Fibroblast of skin of abdomen (primary cell): ENCODE data around the gene TSHZ2.

Experiments
- DNase-seq: peaks from one replicate; pipeline ENCODE4 v3.0.0-alpha.2; 2013

Gene TSHZ2

GRCh38 chr20:53170196-53170595 is 198.0 kb downstream of the TSHZ2 start:
- DNase-seq = no peak

DNA sequence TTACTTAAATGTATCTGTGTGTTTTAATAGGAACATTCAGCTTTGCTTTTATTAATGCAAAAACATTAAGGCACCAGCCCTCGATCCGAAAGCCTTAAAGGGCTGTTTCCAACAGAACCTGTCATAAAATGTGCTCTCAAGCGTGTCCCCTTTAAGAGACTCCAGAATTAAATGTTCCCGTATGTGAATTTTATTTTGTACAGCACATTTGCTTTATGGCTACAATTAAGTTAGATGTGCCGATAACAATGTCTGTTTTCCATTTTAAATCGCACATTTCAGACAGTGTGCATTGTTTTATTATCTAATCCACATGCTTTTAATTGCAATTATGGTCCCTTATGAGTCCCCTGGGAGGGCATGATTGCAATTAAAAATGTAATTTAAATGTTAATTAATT is 198.9 kb downstream of the TSHZ2 start:
- DNase-seq = peak; percentile 3

- DNase-seq = no peak
Measured at GRCh38 chr20:53174454-53174853, 202.3 kb downstream of the TSHZ2 start.

DNA sequence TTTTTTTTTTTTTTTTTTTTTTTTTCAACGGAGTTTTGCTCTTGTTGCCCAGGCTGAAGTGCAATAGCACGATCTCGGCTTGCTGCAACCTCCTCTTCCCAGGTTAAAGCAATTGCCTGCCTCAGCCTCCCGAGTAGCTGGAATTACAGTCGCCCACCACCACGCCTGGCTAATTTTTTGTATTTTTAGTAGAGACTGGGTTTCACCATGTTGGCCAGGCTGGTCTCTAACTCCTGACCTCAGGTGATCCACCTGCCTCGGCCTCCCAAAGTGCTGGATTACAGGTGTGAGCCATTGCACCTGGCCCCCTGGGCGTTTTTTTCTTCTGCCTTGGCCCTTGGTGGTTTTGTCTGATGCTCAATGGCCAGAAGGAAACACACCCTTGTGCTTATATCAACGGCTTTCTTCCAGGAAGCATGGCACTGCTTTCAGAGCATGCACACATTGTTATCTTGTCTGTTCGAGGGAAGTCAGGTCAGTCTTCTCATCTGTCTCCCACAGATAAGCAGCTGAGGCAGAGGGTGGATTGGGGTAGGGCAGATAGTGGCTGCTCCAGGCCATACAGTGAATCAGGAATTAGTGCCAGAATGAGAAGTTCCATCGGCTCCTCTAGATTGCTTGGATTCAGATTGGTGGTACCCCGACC is 203.1 kb downstream of the TSHZ2 start:
- DNase-seq = no peak

- no peak for DNase-seq
Measured at GRCh38 chr20:53176134-53176533, 204.0 kb downstream of the TSHZ2 start.

DNA sequence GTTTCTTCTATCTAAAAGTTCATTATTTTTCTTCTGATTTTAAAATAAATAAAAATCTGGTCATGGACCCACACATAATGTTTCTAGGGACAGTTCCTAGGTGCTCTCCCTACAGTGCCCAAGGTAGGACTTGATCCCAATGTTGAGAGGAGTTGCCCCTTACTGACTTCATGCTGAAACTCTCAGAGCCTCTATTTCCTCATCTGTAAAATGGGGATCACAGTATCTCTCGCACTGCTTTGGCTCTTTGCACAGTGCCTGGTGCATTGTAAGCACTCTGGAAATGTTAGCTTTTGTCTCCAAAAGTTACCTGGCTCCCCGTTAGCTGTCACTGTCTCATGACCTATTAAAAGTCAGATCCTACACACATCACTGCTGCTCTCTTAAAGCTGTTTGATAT is 205.5 kb downstream of the TSHZ2 start:
- DNase-seq = no peak

DNA sequence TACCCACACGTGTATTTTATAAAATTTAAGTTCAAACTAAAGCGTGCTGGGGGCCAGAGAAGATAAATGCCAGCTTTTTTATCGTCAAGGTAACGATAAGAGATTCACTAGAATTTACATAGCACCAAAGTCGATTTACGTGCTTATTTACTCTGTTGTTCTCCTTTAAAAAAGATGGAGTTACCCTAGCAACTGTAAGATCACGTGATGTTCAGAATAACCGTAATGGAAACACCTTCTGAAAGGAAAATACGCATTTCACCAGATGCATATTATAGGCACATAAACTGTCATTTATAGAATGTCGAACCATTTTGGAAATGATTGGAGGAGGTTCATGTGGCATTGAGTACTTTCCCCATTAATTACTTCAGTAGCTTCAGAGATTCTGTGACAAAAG is 207.6 kb downstream of the TSHZ2 start:
- no peak for DNase-seq

- DNase-seq = no peak
Measured at GRCh38 chr20:53180928-53181362, 208.8 kb downstream of the TSHZ2 start.

- no peak for DNase-seq
Measured at GRCh38 chr20:53181866-53182376, 209.8 kb downstream of the TSHZ2 start.

- DNase-seq = no peak
Measured at GRCh38 chr20:53183181-53183580, 211.0 kb downstream of the TSHZ2 start.

DNA sequence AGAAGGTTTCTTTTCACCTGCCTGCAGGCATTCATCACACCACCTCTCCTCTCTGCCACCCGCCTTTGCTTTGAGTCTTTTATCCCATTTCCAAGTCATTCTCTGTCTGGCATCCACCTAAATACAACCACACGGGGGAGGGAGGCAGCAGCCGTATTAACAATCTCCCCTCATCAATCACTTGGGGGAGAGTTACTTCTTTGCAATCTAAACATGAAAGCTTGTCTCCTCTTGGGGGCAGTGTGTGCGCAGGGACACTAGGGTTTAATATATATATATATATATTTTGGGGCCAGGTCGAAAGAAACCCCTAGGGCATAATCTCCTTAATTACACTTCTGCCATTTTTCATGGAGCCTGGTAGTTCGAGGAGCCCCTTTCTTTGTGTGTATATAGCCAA is 214.5 kb downstream of the TSHZ2 start:
- DNase-seq = no peak

DNA sequence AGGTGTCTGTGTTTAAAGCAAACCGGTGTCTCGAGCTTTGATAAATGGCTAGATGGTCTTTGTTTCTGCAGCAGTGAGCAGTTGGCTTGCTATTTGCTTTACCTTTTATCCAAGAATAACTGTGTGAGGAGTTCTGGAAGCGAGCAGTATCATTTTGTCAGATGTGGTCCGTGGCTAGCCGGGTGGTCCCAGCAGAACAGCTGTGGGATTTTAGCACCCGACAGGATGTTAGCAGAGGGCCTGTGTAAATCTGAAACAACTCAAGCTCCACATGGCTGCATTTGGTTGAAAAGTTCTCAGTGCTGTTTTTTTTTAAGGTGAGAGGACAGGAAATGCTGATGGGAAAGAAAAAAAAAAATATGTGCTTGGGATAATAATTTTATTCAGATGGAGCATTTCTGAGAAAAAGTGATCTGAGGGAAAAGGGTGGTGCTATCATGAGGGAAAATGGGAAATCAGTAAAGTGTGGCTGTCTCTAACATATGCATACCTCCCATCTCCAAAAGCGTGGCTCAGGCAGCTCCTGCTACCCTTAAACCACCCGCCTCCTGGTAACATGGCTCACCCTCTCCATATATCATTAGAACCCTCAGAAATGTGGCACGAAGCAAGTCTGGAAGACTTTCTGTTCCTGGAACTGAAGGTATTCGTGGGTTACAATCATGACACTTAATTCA is 215.4 kb downstream of the TSHZ2 start:
- peak; percentile 54 for DNase-seq

- no peak for DNase-seq
Measured at GRCh38 chr20:53190225-53190624, 218.1 kb downstream of the TSHZ2 start.

GRCh38 chr20:53191957-53192356 is 219.8 kb downstream of the TSHZ2 start:
- no peak for DNase-seq

GRCh38 chr20:53194306-53195290 is 222.4 kb downstream of the TSHZ2 start:
- DNase-seq = no peak

- peak; percentile 72 for DNase-seq
Measured at GRCh38 chr20:53195876-53196610, 223.9 kb downstream of the TSHZ2 start.

DNA sequence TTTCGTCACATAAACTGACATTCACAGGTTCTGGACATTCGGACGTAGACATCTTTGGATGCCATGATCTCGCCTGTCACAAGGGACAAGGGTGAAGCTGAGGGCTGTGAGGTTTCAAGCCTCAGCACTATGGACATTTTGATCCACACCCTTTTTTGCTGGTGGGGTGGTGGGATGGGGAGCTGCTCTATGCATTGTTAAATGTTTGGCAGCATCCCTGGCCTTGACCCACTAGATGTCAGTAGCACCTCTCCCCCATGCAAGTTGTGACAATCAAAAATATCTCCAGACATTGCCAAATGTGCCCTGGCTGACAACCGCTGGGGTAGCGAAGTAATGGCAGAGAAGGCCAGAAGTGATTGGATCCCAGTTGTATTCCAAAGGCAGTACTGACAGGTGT is 229.4 kb downstream of the TSHZ2 start:
- DNase-seq = no peak

DNA sequence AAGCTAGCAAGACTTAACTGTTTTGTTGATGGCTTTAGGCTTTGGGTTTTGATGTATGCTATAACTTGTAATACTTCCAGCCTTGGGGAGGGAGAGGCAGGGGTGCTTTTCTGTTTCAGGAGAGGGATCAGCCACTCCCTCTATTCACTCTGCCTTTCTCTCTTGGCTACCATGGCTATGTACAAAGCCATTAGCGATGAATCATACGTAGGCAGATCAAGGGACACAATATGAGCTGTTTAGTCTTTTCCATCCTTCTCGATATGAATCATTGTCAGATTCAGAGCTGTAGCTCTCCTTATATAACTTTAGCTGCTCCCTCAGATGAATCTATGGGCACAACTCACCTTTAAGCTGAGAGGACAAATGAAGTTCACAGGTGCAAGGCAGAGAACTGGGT is 230.6 kb downstream of the TSHZ2 start:
- DNase-seq = peak; percentile 28

GRCh38 chr20:53205046-53205445 is 232.9 kb downstream of the TSHZ2 start:
- no peak for DNase-seq

DNA sequence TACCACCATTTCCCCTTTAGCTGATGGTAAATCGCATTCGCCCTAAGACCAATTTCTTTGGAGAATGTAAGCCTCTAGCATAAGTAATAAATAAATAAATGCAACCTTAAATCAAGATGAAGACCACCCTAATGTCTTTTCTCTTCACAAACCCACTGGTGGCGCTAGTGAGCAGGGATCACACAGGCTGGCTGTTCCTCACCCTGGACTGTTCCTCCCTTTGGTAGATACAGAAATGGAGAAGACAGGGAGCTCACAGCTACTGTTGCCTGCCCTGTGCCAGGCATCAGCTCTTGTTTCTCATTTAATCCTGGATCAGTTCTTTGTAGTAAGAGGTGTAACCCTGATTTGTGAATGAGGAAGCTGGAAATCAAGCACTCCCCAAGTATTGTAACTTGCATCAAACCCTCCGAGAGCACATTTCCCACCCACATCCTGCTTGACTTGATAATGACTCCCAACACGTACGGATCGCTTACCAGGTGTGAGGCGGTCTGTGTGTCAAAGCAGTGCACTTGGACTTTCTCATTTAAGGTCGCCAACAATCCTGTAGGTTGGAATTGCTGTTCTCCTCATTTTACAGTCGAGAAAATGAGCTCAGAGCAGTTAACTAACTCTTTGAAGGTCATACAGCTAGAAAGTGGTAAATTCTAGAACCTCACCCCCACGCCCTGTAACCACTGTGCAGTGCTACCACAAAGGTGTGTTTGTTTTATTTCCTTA is 236.1 kb downstream of the TSHZ2 start:
- DNase-seq = no peak

DNA sequence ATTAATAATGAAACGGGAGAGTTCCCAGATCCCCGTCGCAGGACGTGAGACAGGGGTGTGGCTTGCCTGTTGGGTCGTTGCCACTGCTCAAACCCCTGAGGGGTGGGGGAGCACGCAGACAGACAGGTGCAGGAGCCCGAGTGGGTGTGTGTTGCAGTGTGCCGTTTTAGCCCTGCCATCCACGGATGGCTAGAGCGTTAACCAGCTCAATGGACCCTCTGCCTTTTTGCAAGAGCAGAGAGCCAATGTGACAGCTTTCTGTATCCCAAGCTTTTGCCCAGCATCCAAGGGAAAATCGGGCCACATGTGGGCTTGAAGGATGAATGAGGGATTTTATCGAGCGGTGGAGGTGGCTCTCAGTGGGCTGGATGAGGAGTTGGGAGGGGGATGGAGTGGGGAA is 237.9 kb downstream of the TSHZ2 start:
- DNase-seq = no peak

- DNase-seq = peak; percentile 43
Measured at GRCh38 chr20:53210931-53211330, 238.8 kb downstream of the TSHZ2 start.
